ENCODE measurements around the gene RPP38.
A peak's percentile ranks its signal among the peaks of the same experiment; 100 is the strongest.

Gene RPP38

GRCh38 chr10:15097011-15097812 is at the start of gene RPP38:
Gene RPP38, plus strand, starts transcription at chr10:15097355. Its CDS starts 5,960 bp downstream, at chr10:15103315.
- DNase-seq: peak; percentile 92

GRCh38 chr10:15049533-15049932 is 47.6 kb upstream of the RPP38 start:
- no peak for DNase-seq

- DNase-seq: no peak
Observed at GRCh38 chr10:15052121-15052520, 45.0 kb upstream of the RPP38 start.

GRCh38 chr10:15053061-15053460 is 44.1 kb upstream of the RPP38 start:
- DNase-seq: no peak

GRCh38 chr10:15058689-15059088 is 38.5 kb upstream of the RPP38 start:
- no peak for DNase-seq

GRCh38 chr10:15059914-15060313 is 37.2 kb upstream of the RPP38 start:
- no peak for DNase-seq

GRCh38 chr10:15060638-15061037 is 36.5 kb upstream of the RPP38 start:
- no peak for DNase-seq

- no peak for DNase-seq
Observed at GRCh38 chr10:15067154-15067553, 30.0 kb upstream of the RPP38 start.

- no peak for DNase-seq
Observed at GRCh38 chr10:15068802-15069201, 28.4 kb upstream of the RPP38 start.

GRCh38 chr10:15069230-15069629 is 27.9 kb upstream of the RPP38 start:
- no peak for DNase-seq

- no peak for DNase-seq
Observed at GRCh38 chr10:15072358-15072757, 24.8 kb upstream of the RPP38 start.

GRCh38 chr10:15075421-15075820 is 21.7 kb upstream of the RPP38 start:
- no peak for DNase-seq

GRCh38 chr10:15083674-15084501 is 13.3 kb upstream of the RPP38 start:
- no peak for DNase-seq

- no peak for DNase-seq
Observed at GRCh38 chr10:15084502-15084922, 12.6 kb upstream of the RPP38 start.

- peak; percentile 80 for DNase-seq
Observed at GRCh38 chr10:15088428-15089261, 8.5 kb upstream of the RPP38 start, which contains the start of gene ACBD7. Gene ACBD7, minus strand, starts transcription at chr10:15088776. Its CDS starts 48 bp downstream, at chr10:15088728.

GRCh38 chr10:15091418-15091817 is 5.7 kb upstream of the RPP38 start:
- DNase-seq: no peak

- DNase-seq: no peak
Observed at GRCh38 chr10:15092855-15093408, 4.2 kb upstream of the RPP38 start.

- no peak for DNase-seq
Observed at GRCh38 chr10:15096661-15097010, 519 bp upstream of the RPP38 start.

- DNase-seq: no peak
Observed at GRCh38 chr10:15099886-15100285, 2.7 kb downstream of the RPP38 start.

GRCh38 chr10:15103513-15103912 is 6.4 kb downstream of the RPP38 start:
- no peak for DNase-seq

GRCh38 chr10:15106352-15107013 is 9.3 kb downstream of the RPP38 start:
- DNase-seq: peak; percentile 32

- DNase-seq: no peak
Observed at GRCh38 chr10:15112657-15113056, 15.5 kb downstream of the RPP38 start.

All from NCI-H1092 treated with DMSO at 0.1 percent for 48 hours (cell line).